GM18498 (cell line): Measurements from ENCODE around the gene RPS27A.
"Not testable (repeated sequence)": the region's sequence is repeated elsewhere in the genome, so short reads cannot be mapped to it uniquely, and the experiment has no call there.

Source experiments
- ATAC-seq: cut with Tn5 transposase; IDR thresholded peaks from one replicate; pipeline ENCODE4 v1.9.1; 2021; ENCODE audit warnings: mild to moderate bottlenecking, moderate library complexity; ENCODE audit not compliant: unreplicated experiment

Gene RPS27A

GRCh38 chr2:55232084-55232862 lies at the start of gene RPS27A, which contains the start of gene CLHC1:
TSS of gene RPS27A (plus strand) at chr2:55232688. CDS start at chr2:55232825, 137 bp downstream.
TSS of gene CLHC1 (minus strand) at chr2:55232293. CDS start at chr2:55222411, 9,882 bp downstream.
- ATAC-seq = peak; percentile 82

GRCh38 chr2:55186837-55187236 lies 45.7 kb upstream of the RPS27A start:
- not testable (repeated sequence) for ATAC-seq

- not testable (repeated sequence) for ATAC-seq
Observed at GRCh38 chr2:55191888-55192287, 40.6 kb upstream of the RPS27A start.

GRCh38 chr2:55196526-55196925 lies 36.0 kb upstream of the RPS27A start:
- no peak for ATAC-seq

- ATAC-seq = no peak
Observed at GRCh38 chr2:55200416-55200815, 32.1 kb upstream of the RPS27A start.

GRCh38 chr2:55204536-55204935 lies 28.0 kb upstream of the RPS27A start:
- ATAC-seq = no peak

GRCh38 chr2:55204950-55205349 lies 27.5 kb upstream of the RPS27A start:
- no peak for ATAC-seq

GRCh38 chr2:55213822-55214221 lies 18.7 kb upstream of the RPS27A start:
- ATAC-seq = no peak

- ATAC-seq = no peak
Observed at GRCh38 chr2:55223958-55224760, 8.3 kb upstream of the RPS27A start.

- no peak for ATAC-seq
Observed at GRCh38 chr2:55224761-55225261, 7.7 kb upstream of the RPS27A start.

GRCh38 chr2:55225481-55226020 lies 6.9 kb upstream of the RPS27A start:
- ATAC-seq = no peak

- not testable (repeated sequence) for ATAC-seq
Observed at GRCh38 chr2:55227437-55228225, 4.9 kb upstream of the RPS27A start.

GRCh38 chr2:55228226-55228563 lies 4.3 kb upstream of the RPS27A start:
- ATAC-seq = no peak

GRCh38 chr2:55229221-55229620 lies 3.3 kb upstream of the RPS27A start:
- ATAC-seq = no peak

- no peak for ATAC-seq
Observed at GRCh38 chr2:55230551-55230950, 1.9 kb upstream of the RPS27A start.

- ATAC-seq = peak; percentile 2
Observed at GRCh38 chr2:55231546-55232083, 873 bp upstream of the RPS27A start.

- peak; percentile 31 for ATAC-seq
Observed at GRCh38 chr2:55232863-55233657, 572 bp downstream of the RPS27A start.

- no peak for ATAC-seq
Observed at GRCh38 chr2:55233658-55233940, 1.1 kb downstream of the RPS27A start.

GRCh38 chr2:55235724-55236538 lies 3.4 kb downstream of the RPS27A start:
- no peak for ATAC-seq
